GM12875 (cell line): ENCODE data around the gene TMEM132D.

Experiments used
- H3K4me3 ChIP-seq: one replicate; pipeline ENCODE4 v1.5.1; 2011; ENCODE audit warnings: low read depth, low read length, control low read depth
- CTCF ChIP-seq: IDR thresholded peaks from 2 replicates; pipeline ENCODE4 v1.5.1; 2011; ENCODE audit warnings: low read depth, mild to moderate bottlenecking, control low read depth, inconsistent platforms, low read length, moderate library complexity, borderline replicate concordance; ENCODE audit not compliant: insufficient read depth

TMEM132D gene

GRCh38 chr12:129300011-129300410, 603.8 kb downstream of the TMEM132D start:
- TF ChIP-seq CTCF, result no peak
- H3K4me3 ChIP-seq, result no peak overlapping the region

GRCh38 chr12:129298921-129299320, 604.9 kb downstream of the TMEM132D start:
- TF ChIP-seq CTCF, result no peak
- H3K4me3 ChIP-seq, result no peak overlapping the region

- H3K4me3 ChIP-seq, result no peak overlapping the region
- no peak for TF ChIP-seq CTCF
Observed at GRCh38 chr12:129296671-129297070, 607.2 kb downstream of the TMEM132D start.

GRCh38 chr12:129294868-129295267, 609.0 kb downstream of the TMEM132D start:
- no peak for TF ChIP-seq CTCF

GRCh38 chr12:129279771-129280170, 624.1 kb downstream of the TMEM132D start:
- no peak for TF ChIP-seq CTCF
- H3K4me3 ChIP-seq, result no peak overlapping the region

More at GRCh38 chr12:129294868-129295267, 609.0 kb downstream of the TMEM132D start:
- H3K4me3 ChIP-seq, result no peak overlapping the region

- no peak for TF ChIP-seq CTCF
Observed at GRCh38 chr12:129276361-129277060, 627.3 kb downstream of the TMEM132D start.

GRCh38 chr12:129269756-129270495, 633.9 kb downstream of the TMEM132D start:
- no peak overlapping the region for H3K4me3 ChIP-seq
- no peak for TF ChIP-seq CTCF

More at GRCh38 chr12:129276361-129277060, 627.3 kb downstream of the TMEM132D start:
- H3K4me3 ChIP-seq, result no peak overlapping the region
